Activated effector memory CD4-positive, alpha-beta T cell treated with Interleukin-2 at 50 U/mL for 16 hours (primary cell): ENCODE measurements around the gene FUS.
A peak's percentile ranks its signal among the peaks of the same experiment; 100 is the strongest.
"Not testable (repeated sequence)": the region's sequence is repeated elsewhere in the genome, so short reads cannot be mapped to it uniquely, and the experiment has no call there.

Experiments
- DNase-seq: peaks from one replicate; pipeline ENCODE4 v3.0.0-alpha.2; 2020

The FUS gene

DNA sequence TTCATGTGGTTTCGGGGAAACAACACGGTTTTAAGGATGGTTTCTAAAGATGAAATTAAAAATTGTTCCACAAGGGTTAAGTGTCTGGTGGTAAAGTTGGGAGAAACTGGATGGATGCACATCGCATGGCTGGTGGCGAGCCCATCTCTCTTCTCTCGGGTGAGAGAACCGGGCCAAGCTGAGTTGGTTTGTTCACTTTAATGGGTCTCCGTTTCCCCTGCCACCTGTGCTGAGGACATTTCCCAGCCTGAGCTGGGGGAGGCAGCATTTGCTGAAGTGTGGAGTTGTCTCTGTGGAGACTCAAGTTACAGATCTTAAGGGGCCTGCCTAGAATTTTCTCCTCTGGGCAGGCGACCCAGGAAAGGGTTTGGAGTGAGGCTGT, 7.9 kb downstream of the FUS start:
- no peak for DNase-seq

DNA sequence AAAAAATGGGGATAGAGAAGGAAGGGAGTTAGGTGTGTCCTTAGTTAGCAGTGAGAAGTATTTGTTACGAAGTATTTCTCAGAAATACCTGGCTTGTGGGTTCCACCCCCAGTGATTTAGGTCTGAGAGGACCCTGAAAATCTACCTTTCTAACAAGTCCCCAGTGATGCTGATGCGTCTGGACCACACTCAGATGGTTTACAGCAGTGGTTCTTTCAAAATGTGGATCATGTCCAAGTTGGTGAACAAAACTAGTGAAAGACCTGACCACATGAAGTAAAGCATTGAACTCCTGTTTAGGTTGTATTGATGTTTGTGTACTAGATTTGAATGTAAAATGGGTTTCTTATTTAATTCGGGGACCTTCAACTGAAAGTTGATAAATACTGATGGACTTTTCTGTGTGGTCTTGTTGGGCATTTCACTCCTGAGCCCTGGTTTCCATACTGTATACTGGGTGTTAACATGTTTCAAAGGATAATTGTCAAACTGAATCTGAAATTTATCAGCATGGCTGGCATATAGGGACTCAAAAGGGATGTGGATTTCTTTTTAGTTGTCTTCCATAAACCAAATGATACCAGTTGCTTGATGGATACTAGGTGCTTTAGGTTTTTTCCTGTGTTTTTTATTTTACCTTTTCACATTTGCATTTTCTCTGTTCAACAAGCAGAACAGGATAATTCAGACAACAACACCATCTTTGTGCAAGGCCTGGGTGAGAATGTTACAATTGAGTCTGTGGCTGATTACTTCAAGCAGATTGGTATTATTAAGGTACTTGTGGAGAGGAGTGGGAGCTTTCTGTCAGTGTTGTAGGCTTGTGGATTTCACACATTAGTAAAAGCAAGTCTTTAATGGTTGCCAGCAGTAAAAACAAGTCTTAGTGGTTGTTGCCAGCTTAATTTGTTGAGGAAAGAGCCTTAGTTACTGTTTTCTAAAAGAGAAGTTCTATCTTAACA, 8.8 kb downstream of the FUS start:
- DNase-seq = no peak

DNA sequence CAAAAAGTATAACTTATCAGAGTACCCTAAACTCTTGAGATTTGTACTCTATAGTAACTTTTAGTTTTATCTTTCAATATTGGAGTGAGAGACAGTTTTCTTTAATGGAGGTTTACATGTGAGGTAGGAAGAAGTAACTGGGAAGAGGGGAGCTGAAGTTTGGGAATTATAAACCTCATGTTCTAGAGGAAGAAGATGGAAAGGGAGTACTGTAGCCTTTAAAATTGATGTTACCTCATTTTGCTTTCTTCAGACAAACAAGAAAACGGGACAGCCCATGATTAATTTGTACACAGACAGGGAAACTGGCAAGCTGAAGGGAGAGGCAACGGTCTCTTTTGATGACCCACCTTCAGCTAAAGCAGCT, 9.5 kb downstream of the FUS start:
- no peak for DNase-seq

DNA sequence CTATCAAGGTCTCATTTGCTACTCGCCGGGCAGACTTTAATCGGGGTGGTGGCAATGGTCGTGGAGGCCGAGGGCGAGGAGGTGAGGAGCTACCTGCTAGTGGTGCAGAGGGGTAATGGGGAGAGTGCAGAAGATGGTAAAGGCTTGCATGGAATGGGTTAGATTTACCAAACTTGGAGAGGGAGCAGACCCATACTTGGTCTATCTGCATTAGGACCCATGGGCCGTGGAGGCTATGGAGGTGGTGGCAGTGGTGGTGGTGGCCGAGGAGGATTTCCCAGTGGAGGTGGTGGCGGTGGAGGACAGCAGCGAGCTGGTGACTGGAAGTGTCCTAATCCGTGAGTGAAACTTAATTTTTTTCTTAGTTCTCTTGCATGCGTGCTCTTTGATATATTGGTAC, 10.1 kb downstream of the FUS start:
- no peak for DNase-seq

DNA sequence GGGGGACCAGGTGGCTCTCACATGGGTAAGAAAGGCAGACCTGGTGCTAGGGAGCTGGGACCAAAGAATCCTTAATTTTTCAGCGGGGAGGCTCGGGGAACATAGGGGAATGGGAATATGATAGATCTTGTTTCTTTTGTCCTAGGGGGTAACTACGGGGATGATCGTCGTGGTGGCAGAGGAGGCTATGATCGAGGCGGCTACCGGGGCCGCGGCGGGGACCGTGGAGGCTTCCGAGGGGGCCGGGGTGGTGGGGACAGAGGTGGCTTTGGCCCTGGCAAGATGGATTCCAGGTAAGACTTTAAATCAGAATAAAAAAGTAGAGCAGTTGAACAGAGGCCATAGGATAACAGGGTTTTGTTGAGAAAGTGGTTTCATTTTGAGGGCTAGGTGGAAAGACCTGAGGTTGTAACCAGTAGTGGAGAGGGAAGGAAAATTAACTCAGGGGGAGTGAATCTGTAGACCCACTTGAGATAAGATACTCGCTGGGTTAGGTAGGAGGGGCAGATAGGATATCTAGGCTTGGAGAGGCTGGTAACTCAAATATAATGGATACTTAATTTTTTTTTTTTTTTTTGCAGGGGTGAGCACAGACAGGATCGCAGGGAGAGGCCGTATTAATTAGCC, 11.0 kb downstream of the FUS start:
- DNase-seq = no peak

DNA sequence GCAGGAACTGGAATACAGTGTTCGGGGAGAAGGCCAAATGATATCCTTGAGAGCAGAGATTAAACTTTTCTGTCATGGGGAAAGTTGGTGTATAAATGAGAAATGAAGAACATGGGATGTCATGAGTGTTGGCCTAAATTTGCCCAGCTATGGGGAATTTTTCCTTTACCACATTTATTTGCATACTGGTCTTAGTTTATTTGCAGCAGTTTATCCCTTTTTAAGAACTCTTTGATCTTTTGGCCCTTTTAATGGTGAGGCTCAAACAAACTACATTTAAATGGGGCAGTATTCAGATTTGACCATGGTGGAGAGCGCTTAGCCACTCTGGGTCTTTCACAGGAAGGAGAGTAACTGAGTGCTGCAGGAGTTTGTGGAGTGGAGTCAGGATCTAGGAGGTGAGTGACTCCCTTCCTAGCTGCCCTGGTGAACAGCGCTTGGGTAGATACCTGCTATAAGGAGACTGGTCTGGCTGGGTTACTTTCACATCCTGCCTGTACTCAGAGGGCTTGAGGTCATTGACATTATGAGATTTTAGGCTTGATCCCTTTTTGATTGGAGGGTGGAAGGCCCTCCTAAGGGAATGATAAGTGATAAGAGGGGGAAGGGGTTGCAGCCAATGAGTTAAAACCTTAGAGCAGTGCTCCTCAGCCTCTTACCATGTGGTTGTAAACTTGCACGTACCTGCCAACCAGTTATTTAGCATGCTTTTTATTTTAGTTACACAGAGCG, 11.9 kb downstream of the FUS start:
- DNase-seq = no peak

DNA sequence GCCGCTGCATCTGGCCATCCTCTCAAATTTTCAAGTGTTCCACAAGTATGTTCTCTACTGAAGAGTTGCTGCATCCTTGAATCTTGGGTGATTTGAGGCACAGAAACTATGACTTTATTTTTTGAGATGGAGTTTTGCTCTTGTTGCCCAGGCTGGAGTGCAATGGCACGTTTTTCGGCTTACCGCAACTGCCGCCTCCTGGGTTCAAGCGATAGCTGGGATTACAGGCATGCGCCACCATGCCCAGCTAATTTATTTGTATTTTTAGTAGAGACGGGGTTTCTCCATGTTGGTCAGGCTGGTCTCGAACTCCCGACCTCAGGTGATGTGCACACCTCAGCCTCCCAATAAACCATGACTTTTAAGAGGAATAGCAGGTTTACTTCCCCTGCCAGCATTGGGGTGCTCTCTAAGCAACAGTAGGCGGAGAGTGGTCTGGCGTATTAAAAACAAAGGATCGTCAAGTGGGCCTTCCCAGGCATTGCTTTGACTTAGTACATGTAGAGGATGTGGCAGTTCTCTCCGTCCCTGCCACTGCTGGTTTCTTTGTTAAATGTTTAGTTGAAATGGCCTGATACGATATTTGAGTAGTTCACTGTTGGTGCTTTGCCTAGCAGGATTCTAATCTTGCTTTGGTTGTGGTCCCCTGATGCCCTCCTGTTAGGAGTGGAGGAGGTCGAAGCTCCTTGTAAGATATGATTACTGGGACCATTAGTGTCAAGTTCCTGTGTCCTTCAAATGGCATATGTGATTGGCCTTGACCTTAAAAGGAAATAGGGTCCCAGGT, 13.1 kb downstream of the FUS start:
- no peak for DNase-seq

DNA sequence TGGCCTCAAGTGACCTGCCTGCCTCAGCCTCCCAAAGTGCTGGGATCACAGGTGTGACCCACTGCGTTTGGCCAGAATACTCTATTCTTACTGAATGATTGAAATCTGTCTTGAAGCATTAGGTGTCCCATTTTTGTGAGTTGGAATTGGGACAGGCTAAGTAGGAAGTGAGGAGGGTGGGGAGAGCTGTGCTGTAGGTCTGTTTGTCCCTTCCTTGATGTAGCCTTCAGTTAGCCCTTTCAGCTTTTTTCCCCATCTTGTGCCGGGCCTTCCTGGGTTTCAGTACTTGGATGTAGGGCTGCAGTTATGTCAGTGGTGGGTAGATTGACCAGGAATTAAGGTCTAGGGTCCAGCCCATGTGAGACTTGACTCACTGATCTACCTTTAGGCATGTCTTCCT, 13.9 kb downstream of the FUS start:
- DNase-seq = no peak

DNA sequence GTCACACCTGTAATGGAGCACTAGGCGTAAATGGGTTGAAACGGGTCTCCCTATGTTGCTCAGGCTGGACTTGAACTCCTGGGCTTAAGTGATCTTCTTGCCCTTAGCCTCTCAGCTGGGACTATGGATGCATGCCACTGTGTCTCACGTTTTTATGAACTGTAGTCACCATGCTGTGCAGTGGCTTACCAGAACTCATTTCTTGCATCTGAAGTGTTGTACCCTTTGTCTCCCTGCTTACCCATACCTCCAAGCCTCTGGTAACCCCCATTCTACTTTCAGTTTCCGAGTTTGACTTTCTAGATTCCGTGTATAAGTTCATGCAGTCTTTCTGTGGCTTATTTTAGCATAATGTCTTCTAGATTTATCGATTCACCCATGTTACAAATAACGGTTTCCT, 15.0 kb downstream of the FUS start:
- DNase-seq = no peak

DNA sequence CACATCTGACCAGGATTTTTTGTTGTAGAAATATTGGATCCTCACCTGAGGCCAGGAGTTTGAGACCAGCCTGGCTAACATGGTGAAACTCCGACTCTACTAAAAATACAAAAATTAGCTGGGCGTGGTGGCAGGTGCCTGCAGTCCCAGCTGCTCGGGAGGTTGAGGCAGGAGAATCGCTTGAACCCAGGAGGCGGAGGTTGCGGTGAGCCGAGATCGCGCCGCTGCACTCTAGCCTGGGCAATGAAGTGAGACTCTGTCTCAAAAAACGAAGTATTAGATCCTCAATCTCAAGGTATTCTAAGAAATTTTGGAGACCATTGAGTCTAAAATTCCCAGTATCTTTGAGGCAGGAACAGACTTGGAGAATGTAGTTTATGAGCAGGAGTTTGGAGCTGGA, 15.9 kb downstream of the FUS start:
- not testable (repeated sequence) for DNase-seq

DNA sequence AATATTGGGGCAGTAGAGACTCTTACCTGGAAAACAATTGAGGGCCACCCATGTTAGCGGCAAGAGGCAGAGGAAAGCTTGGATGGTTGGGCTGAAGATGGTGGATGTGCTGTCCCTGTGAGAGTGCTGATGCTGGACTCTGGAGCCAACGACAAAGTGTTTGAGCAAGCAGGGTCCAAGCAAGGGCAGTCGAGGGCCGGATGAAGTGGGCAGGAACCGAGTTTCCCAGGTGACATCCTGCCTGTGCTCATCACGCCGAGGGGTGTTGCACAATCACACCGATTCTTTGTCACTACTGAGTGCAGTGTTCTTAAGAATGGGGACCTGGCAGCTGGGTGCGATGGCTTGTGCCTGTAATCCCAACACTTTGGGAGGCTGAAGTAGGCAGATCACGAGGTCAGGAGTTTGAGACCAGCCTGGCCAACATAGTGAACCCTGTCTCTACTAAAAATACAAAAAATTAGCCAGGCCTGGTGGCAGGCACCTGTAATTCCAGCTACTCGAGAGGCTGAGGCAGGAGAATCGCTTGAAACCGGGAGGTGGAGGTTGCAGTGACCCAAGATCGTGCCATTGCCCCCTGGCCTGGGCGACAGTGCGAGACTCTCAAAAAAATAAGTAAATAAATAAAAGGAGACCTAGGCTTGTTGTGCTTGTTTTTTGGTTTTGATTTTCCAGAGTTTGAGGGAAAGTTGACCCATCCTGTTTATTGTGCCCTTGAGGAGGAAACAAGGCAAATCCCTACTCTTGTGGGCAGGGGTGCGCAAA, 16.6 kb downstream of the FUS start:
- DNase-seq = no peak

DNA sequence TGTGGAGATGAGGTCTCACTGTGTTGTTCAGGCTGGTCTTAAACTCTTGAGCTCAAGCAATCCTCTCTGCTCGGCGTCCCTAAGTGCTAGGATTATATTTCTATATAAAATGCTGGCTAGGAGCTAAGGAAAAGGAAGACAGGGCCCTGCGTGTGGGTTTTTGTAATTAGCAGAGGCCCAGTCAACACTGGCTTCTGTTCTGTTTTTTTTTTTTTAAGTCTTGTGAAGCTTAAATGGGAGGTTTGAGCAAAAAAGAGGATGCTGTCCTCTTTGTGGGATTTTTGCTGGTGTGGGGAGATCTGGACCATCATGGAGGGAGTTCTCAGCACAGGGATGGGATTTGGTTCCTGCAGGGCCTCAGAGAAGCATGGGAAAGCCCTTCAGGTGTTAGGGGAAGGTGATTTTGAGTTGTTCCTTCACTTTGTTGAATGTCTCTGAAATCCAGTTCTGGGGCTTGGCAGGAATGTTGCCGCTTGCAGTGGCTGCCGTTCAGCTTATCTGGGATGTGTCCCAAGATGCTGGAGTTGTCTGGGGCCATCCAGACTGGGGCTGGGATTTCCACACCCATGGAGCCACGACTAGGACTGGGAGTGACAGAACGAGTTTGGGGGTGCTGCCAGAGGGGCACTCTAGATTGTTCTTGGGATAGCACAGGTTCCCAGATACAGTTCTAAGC, 18.4 kb downstream of the FUS start:
- DNase-seq = no peak

DNA sequence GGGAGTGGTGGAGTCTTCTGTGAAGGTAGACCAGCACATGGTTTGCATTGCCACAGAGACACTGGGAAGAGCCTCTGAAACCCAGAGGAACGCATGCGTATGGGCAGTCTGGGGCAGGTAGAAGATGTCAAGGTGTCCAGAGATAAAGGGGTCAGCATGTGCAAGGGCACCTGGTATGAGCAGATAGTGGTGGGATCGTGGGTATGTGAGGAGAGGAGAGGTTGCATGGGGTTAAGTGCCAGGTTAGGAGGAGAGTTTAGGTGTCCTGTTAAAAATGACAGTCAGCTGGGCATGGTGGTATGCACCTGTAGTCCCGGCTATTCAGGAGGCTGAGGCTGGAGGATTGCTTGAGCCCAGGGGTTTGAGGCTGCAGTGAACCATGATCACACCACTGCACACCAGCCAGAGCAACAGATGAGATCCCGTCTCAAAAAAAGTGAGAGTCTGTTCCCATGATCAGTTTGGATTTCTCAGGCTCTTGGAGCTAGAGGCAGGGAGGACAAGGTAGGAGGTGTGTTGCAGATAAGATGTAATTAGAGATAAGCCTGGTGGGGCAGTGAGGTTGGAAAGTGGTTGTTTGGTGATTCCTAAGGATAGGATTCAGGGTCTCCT, 19.6 kb downstream of the FUS start:
- no peak for DNase-seq

DNA sequence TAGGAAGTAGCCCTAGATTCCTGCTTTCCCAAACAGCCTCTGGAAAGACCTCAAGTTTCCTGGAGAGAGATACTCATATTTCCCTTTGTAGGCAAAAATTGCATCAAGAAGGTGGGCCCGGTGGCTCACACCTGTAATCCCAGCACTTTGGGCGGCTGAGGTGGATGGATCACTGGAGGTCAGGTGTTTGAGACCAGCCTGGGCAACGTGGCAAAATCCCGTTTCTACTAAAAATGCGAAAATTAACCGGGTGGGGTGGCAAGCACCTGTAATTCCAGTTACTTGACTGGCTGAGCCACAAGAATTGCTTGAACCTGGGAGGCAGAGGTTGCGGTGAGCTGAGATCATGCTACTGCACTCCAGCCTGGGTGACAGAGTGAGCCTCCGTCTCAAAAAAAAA, 20.2 kb downstream of the FUS start:
- DNase-seq = not testable (repeated sequence)

DNA sequence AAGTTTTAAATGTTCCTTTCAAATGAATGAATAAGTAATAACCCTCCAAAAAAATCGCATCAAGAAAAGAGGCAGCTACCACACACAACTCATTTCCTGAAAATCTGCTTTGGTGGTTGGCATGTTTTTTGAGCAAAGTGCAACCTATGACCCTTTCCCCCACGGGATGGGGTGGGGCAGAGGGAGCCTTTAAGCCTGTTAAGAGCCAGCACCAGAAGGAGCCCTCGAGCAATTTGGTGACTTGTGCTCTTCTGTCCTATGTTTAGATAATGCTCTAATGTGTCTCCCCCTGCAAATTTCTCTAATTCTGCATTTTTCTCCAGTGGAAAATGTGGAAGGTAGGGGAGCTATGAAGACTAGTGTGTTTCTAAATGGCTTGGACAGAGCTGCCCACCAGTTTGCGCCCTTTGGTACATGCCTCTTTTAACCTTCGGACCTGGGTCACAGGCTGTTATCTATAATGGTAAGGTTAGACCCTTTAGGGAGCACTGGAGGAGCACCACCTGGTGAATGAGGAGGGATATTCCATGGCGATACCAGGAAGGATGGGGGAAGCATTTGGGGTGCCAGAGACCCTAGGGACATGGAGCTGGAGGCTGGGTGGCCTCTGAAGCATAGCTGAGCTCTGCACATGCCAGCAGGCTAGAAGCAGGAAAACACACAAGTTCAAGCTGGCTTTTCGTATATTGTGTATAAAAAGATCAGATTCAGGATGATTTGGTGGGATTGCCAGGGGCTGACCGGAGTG, 21.1 kb downstream of the FUS start:
- DNase-seq = peak; percentile 28

DNA sequence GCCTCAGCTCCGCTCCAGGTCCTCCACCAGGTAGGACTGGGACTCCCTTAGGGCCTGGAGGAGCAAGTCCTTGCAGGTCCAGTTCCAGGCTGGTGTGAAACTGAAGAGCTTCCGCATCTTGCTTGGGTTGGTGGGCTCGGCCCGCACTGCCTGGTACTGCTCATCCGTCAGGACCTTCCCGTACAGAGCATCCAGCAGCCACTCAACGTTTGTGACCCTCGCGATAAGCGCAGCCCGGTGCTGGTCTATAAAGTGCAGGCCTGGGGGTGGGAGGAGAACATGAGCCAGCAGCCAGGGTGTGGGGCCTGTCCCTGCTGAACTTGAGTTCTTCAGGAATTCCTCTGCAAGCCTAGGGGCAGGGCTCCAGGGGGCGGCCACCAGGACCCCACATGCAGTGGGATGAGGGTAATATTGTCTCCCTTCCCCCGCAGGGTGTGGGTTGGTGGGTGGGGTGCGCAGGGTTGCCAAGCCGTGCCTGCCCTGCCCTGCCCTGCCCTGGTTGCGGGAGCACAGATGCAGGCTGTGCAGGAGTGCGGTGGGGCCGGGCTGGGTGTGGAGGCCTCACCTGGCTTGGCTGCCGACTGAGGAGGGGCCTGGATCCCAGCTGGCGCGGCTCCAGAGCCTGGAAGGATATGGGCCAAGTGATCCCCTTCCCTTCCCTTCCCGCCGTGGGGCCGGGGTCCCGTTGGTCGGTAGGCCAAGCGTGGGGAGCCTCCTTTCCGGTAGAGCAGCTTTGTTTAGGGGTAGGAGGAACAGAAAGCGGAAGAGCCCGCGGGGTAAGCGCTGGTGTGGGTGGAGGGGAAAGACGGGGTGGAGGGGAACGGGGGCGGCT, 21.9 kb downstream of the FUS start:
- DNase-seq = peak; percentile 32

DNA sequence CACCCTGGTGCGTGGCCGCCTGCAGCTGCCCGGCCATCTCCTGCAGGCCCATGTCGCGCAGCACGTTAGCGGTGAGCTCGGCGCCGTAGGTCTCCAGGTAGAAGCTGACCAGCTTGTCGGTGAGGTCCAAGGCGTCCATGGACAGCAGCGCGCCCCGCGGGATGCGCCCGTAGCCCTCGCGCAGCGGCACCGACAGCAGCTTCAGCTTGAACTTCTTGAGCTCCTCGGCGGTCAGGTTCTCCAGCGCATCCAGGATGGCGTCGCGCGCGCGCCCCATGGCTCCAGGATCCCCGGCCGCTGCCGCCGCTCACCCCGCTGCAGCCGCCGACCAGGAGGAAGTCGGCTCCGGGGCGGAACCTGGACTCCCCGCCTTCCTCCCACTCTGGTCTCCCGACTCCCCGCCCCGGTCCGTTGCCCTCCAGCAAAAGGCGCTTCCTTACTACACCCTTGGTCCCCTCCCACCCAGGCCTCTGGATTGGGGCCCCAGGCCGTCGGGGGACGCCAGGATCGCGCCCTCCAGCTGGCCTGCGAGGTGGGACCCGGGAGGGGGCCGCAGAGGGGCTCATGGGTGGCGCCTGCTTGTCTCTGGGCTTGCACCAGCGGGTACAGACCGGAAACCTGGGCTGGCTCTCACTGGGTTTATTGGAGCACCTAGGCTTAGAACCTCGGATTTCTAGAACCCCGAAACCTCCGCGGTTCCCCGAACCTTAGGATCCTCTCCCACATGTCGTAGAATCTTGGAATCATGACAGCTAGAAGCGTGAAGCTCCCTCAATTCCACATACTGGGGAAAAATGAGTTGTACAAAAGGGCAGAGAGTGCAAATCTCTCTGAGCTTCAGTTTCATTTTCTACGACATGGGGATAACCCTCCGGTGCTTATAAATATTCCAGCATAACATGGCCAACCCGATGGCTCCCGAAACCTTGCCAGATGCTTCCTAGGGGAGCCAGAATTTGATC, 22.8 kb downstream of the FUS start, which contains the start of gene PYCARD:
PYCARD (minus strand) TSS at position 347 of the 962 bp plus-strand sequence; CDS start at position 277, 70 bp downstream.
- peak; percentile 26 for DNase-seq
